Heart right ventricle (tissue), 16 donors: ENCODE results near the gene HSPE1. TPM values are rescaled to one million over a fixed set of nuclear protein-coding genes. Genes with fewer than 3 reads are reported as not detected.

Source experiments
- ATAC-seq, 8 donors: fragments of 200-7000 bp; cut with Tn5 transposase; one replicate each; pipeline ENCODE4 v1.9.1; 2020; ENCODE audit warnings: mild to moderate bottlenecking in 8 of 8, moderate library complexity in 8 of 8, moderate number of reproducible peaks in 1 of 8
- DNase-seq, 2 donors: peaks; one replicate each; pipeline ENCODE4 v3.0.0-alpha.2; 2020
- H3K27ac ChIP-seq, 10 donors: fragments of 200-600 bp; sonication (generic) in 2 of 10; one replicate each; pipeline versions ENCODE4 v1.5.0 to v1.8.0; 2020 to 2022; ENCODE audit warnings: mild to moderate bottlenecking in 3 of 10
- H3K27me3 ChIP-seq, 7 donors: fragments of 200-600 bp; one replicate each; pipeline ENCODE4 v1.8.0; 2021 to 2022; ENCODE audit warnings: mild to moderate bottlenecking in 2 of 7
- H3K36me3 ChIP-seq, 9 donors: fragments of 200-600 bp; sonication (generic) in 1 of 9; one replicate each; pipeline versions ENCODE4 v1.5.0 to v1.8.0; 2020 to 2022; ENCODE audit warnings: mild to moderate bottlenecking in 2 of 9
- H3K4me1 ChIP-seq, 9 donors: fragments of 200-600 bp; sonication (generic) in 1 of 9; one replicate each; pipeline versions ENCODE4 v1.5.0 to v1.8.0; 2020 to 2022; ENCODE audit warnings: mild to moderate bottlenecking in 4 of 9
- H3K4me3 ChIP-seq, 10 donors: fragments of 200-600 bp; sonication (generic) in 2 of 10; one replicate each; pipeline versions ENCODE4 v1.5.0 to v1.8.0; 2020 to 2022; ENCODE audit warnings: mild to moderate bottlenecking in 7 of 10, moderate library complexity in 2 of 10
- H3K9me3 ChIP-seq, 11 donors: fragments of 200-600 bp in 10 of 11; sonication (generic) in 2 of 11; one replicate each; pipeline versions ENCODE4 v1.5.0 to v1.8.0; 2013 to 2022; ENCODE audit warnings: mild to moderate bottlenecking in 2 of 11, control low read depth in 1 of 11, moderate library complexity in 1 of 11
- WGBS, 2 donors: extraction: QIAGEN DNeasy Blood & Tissue Kit; methylation state at CpG; one replicate each; pipeline ENCODE4 v1.1.7; 2013; ENCODE audit warnings: inconsistent platforms in 1 of 2; 5-methylcytosine and 5-hydroxymethylcytosine counted together
- intact Hi-C, 10 donors: fragments of 100-400 bp; cut with DNase I; formaldehyde crosslinking; loops; one replicate each; pipeline versions ENCODE4 v1.11.1 to v1.14.2; 2022
- polyA plus RNA-seq, 2 donors: library from polyadenylated mRNA; stranded (reverse); fragments of 200-250 nt; gene quantifications; one replicate each; pipeline ENCODE4 v1.2.3, GENCODE V29; 2013
- total RNA-seq, 10 donors: library from RNA; stranded (reverse); fragmentation: NEBNext Ultra II Directional in 3 of 10; extraction: Animal tissue kit (Norgen Biotek cat#: 25700) in 3 of 10; gene quantifications; one replicate each; pipeline versions ENCODE4 v1.2.1 to v1.2.4, GENCODE V29; 2021 to 2023
- TF ChIP-seq, protein P1 (sequence below), 9 donors: fragments of 200-600 bp; sonication (generic) in 2 of 9; IDR thresholded peaks; one replicate each; pipeline versions ENCODE4 v1.5.0 to v1.8.0; 2021 to 2022; ENCODE audit warnings: antibody characterized with exemption in 9 of 9, mild to moderate bottlenecking in 5 of 9, moderate library complexity in 1 of 9
- donor health status: Arrhythmogenic right ventricular cardiomyopathy.
- donor health status: ischemic (EF 13 %, LVEDD 7.1; RV severe dilation, severe dysfunction).
- donor health status: healthy with polysubstance abuse.
- donor health status: DM: no; HTN: yes; CAD: no.
- donor health status: DM: no; HTN: no; CAD: no.
- donor health status: ischemic (EF 25% LVEDD 6.9; RV normal size, moderate dysfunction).
- donor health status: ischemic (EF 25% LVEDD 5.7; RV mildly dilated, moderate dysfunction).
- donor health status: healthy.
- donor health status: DM: yes; HTN: yes; CAD: no.
- donor health status: Ischemic cardiomyopathy.
- donor health status: ischemic (EF 35%, LVEDD 5.7; RV mildly dilated, moderate dysfunction).
- donor health status: nonischemic (EF 11% LVEDD 7.7; RV severe dilation, severe dysfunction).
- donor health status: DM: yes; HTN: yes; CAD: no.
- donor health status: PGD.
- donor health status: ischemic (EF 29% LVEDD 5.4; RV normal size, mild dysfunction).
- donor health status: nonischemic (EF 23%, LVEDD 6.1; RV moderate dilation, normal function).

The HSPE1 gene
- total and polyA plus RNA-seq, 12 donors = 73.7 to 217 (median 106) TPM

- H3K4me3 ChIP-seq = no peak overlapping the region
- no peak overlapping the region for H3K27ac ChIP-seq
- H3K36me3 ChIP-seq = peaks cover 0 to 65% (median 25%) of the 10 kb centered on the region in 9 donors
- H3K27me3 ChIP-seq = no peaks in the 10 kb centered on the region
- TF ChIP-seq, protein P1, sequence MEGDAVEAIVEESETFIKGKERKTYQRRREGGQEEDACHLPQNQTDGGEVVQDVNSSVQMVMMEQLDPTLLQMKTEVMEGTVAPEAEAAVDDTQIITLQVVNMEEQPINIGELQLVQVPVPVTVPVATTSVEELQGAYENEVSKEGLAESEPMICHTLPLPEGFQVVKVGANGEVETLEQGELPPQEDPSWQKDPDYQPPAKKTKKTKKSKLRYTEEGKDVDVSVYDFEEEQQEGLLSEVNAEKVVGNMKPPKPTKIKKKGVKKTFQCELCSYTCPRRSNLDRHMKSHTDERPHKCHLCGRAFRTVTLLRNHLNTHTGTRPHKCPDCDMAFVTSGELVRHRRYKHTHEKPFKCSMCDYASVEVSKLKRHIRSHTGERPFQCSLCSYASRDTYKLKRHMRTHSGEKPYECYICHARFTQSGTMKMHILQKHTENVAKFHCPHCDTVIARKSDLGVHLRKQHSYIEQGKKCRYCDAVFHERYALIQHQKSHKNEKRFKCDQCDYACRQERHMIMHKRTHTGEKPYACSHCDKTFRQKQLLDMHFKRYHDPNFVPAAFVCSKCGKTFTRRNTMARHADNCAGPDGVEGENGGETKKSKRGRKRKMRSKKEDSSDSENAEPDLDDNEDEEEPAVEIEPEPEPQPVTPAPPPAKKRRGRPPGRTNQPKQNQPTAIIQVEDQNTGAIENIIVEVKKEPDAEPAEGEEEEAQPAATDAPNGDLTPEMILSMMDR (IDR thresholded peaks at IDR 0.05) = no peak
- DNase-seq = no peak
- H3K9me3 ChIP-seq = no peaks in the 10 kb centered on the region
- intact Hi-C loops = loop anchor here in 2 of 10 donors (5.0 to 10.0 kb wide), 3 partner anchors 33 to 46 kb away; partner anchors contain the start of gene HSPD1 (in 1 of the 2)
- peaks cover 3 to 44% (median 12%) of the 10 kb centered on the region in 9 donors for H3K4me1 ChIP-seq
- 87 to 92% methylated on average over 4 of the region's 4 CpGs for WGBS, 2 donors
- no peak for ATAC-seq
Observed at GRCh38 chr2:197460649-197461048, 39.5 kb upstream of the HSPE1 start.

DNA sequence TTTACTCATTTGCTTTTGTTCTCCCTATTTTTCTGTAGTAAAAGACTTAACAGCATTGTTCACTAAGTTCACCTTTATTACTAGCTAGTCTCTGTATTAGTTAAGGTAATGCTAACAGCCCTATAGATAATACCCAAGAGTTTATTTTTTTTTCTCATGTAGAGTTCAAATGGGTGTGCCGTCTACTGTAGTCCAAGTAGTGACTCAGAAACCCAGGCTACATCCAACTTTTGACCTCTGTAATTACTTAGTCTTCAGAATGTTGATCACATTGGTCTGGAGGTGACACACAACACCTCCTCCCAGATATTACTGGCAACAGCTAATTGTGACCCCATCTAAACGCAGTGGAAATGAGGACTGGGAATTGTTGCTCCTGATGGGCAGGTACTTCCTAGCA lies 39.1 kb upstream of the HSPE1 start:
- DNase-seq (no peak), ATAC-seq (peak in 4 of 8 donors; percentile 20 to 76 (median 36))
- intact Hi-C loops = loop anchor here in 2 of 10 donors (5.0 to 10.0 kb wide), 3 partner anchors 34 to 46 kb away; partner anchors contain the start of gene HSPD1 (in 1 of the 2)
- TF ChIP-seq, protein P1 (IDR thresholded peaks at IDR 0.05) = no peak
- Histone ChIP-seq H3K9me3 (no peaks in the 10 kb centered on the region), H3K27me3 (no peaks in the 10 kb centered on the region), H3K4me3 (no peak overlapping the region), H3K27ac (no peak overlapping the region), H3K4me1 (peaks cover 3 to 43% (median 12%) of the 10 kb centered on the region in 9 donors), H3K36me3 (peaks cover 0 to 69% (median 28%) of the 10 kb centered on the region in 9 donors)
- WGBS, 2 donors = 67 to 78% methylated on average over 2 of the region's 2 CpGs

- ATAC-seq (peak in 1 of 8 donors; percentile 35), DNase-seq (no peak)
- no peak overlapping the region for H3K27ac ChIP-seq
- H3K27me3 ChIP-seq = no peaks in the 10 kb centered on the region
- no peak overlapping the region for H3K4me3 ChIP-seq
- H3K36me3 ChIP-seq = peaks cover 0 to 98% (median 52%) of the 10 kb centered on the region in 9 donors
- 70 to 74% methylated on average over 1 of the region's 1 CpG for WGBS, 2 donors
- H3K9me3 ChIP-seq = no peaks in the 10 kb centered on the region
- intact Hi-C loops = loop anchor here in 2 of 10 donors (5.0 to 10.0 kb wide), 3 partner anchors 33 to 49 kb away; partner anchors contain the start of gene HSPD1 (in 1 of the 2)
- peaks cover under 1 to 27% (median 9%) of the 10 kb centered on the region in 9 donors for H3K4me1 ChIP-seq
- TF ChIP-seq, protein P1 (IDR thresholded peaks at IDR 0.05) = no peak
Observed at GRCh38 chr2:197464175-197464574, 36.0 kb upstream of the HSPE1 start.

- Histone ChIP-seq H3K27me3 (no peaks in the 10 kb centered on the region), H3K9me3 (no peaks in the 10 kb centered on the region), H3K4me3 (no peak overlapping the region), H3K4me1 (no peaks in the 10 kb centered on the region), H3K36me3 (peaks cover 0 to 100% (median 72%) of the 10 kb centered on the region in 9 donors), H3K27ac (no peak overlapping the region)
- DNase-seq (no peak), ATAC-seq (no peak)
- 97 to 99% methylated on average over 5 of the region's 5 CpGs for WGBS, 2 donors
- TF ChIP-seq, protein P1 (IDR thresholded peaks at IDR 0.05) = no peak
- intact Hi-C loops = loop anchor here in 1 of 10 donors (10.0 kb wide), 1 partner anchor 67 kb away; no protein-coding TSS in a partner anchor
Observed at GRCh38 chr2:197472166-197472565, 28.0 kb upstream of the HSPE1 start.
